Activated CD8-positive, alpha-beta memory T cell treated with anti-CD3 and anti-CD28 coated beads for 36 hours (primary cell): ENCODE data around the gene TSG101. TPM values are rescaled to one million over a fixed set of nuclear protein-coding genes. Genes with fewer than 3 reads are reported as not detected.

Experiments
- CTCF ChIA-PET: fragments of 350-600 bp; sonication (Branson Sonifier 250); formaldehyde crosslinking; loops from one replicate; lab custom pipeline; 2021; ENCODE audit warnings: antibody characterized with exemption; lab: Charles Lee
- POLR2A ChIA-PET: fragments of 350-600 bp; sonication (Branson Sonifier 250); formaldehyde crosslinking; loops from one replicate; lab custom pipeline; 2021; ENCODE audit warnings: antibody characterized with exemption; lab: Charles Lee
- total RNA-seq, 2 experiments: library from RNA; stranded (reverse); gene quantifications; one replicate each; pipeline ENCODE4 v1.2.3, GENCODE V29; 2021

The TSG101 gene
- total RNA-seq: 10 to 100 TPM; 48.1 to 49.0 TPM

GRCh38 chr11:18526521-18527296 is at the start of gene TSG101:
TSS of gene TSG101 (minus strand) at chr11:18526942. CDS start at chr11:18526816, 126 bp downstream.
- ChIA-PET POLR2A (interaction anchor here (0.5 to 2.2 kb wide), 13 partner anchors 50 to 214 kb away, joined by 3 to 13 read pairs (median 4); partner anchors contain the start of genes GTF2H1, HPS5, LDHA and SPTY2D1), CTCF (interaction anchor here (0.8 to 2.7 kb wide), 8 partner anchors 14 to 282 kb away, joined by 3 to 9 read pairs (median 3); partner anchors contain the start of gene SPTY2D1)

- ChIA-PET CTCF (no interaction called here), POLR2A (no interaction called here)
Measured at GRCh38 chr11:18575361-18575760, 48.6 kb upstream of the TSG101 start.

- CTCF ChIA-PET: no interaction called here
Measured at GRCh38 chr11:18567081-18567480, 40.3 kb upstream of the TSG101 start.

GRCh38 chr11:18566406-18566805 is 39.7 kb upstream of the TSG101 start:
- ChIA-PET CTCF (no interaction called here), POLR2A (no interaction called here)

More at GRCh38 chr11:18567081-18567480, 40.3 kb upstream of the TSG101 start:
- POLR2A ChIA-PET: no interaction called here

- CTCF ChIA-PET: interaction anchor here (0.7 kb wide), 1 partner anchor 1438 kb away, joined by 3 read pairs; no protein-coding TSS in a partner anchor
- POLR2A ChIA-PET: interaction anchor here (0.6 kb wide), 1 partner anchor 15 kb away, joined by 7 read pairs; no protein-coding TSS in a partner anchor
Measured at GRCh38 chr11:18564149-18564548, 37.4 kb upstream of the TSG101 start.

- CTCF ChIA-PET: interaction anchor here (0.7 kb wide), 1 partner anchor 72 kb away, joined by 3 read pairs; no protein-coding TSS in a partner anchor
Measured at GRCh38 chr11:18563090-18563730, 36.5 kb upstream of the TSG101 start.

GRCh38 chr11:18548001-18548400 is 21.3 kb upstream of the TSG101 start:
- ChIA-PET CTCF (no interaction called here), POLR2A (no interaction called here)

More at GRCh38 chr11:18563090-18563730, 36.5 kb upstream of the TSG101 start:
- POLR2A ChIA-PET: no interaction called here

- CTCF ChIA-PET: interaction anchor here (0.5 to 2.7 kb wide), 13 partner anchors 9 to 1809 kb away, joined by 3 to 9 read pairs (median 4); partner anchors contain the start of gene TSG101
- POLR2A ChIA-PET: no interaction called here
Measured at GRCh38 chr11:18540207-18541009, 13.7 kb upstream of the TSG101 start.

GRCh38 chr11:18536209-18536608 is 9.5 kb upstream of the TSG101 start:
- ChIA-PET POLR2A (no interaction called here), CTCF (no interaction called here)

GRCh38 chr11:18534245-18534644 is 7.5 kb upstream of the TSG101 start:
- POLR2A ChIA-PET: no interaction called here

GRCh38 chr11:18533365-18533764 is 6.6 kb upstream of the TSG101 start:
- ChIA-PET CTCF (no interaction called here), POLR2A (interaction anchor here (0.5 kb wide), 1 partner anchor 53 kb away, joined by 3 read pairs; no protein-coding TSS in a partner anchor)

More at GRCh38 chr11:18534245-18534644, 7.5 kb upstream of the TSG101 start:
- CTCF ChIA-PET: no interaction called here

GRCh38 chr11:18527512-18527911 is 770 bp upstream of the TSG101 start:
- POLR2A ChIA-PET: interaction anchor here (0.5 to 2.2 kb wide), 5 partner anchors 55 to 206 kb away, joined by 5 to 13 read pairs (median 8); partner anchors contain the start of genes GTF2H1, HPS5, LDHA and SPTY2D1
- CTCF ChIA-PET: interaction anchor here (0.8 to 2.7 kb wide), 10 partner anchors 13 to 690 kb away, joined by 3 to 9 read pairs (median 3); no protein-coding TSS in a partner anchor

GRCh38 chr11:18526130-18526520 is 617 bp downstream of the TSG101 start:
- POLR2A ChIA-PET: interaction anchor here (0.6 to 2.2 kb wide), 11 partner anchors 10 to 214 kb away, joined by 3 to 13 read pairs (median 3); partner anchors contain the start of genes GTF2H1, HPS5, LDHA and SPTY2D1
- CTCF ChIA-PET: interaction anchor here (0.8 to 2.7 kb wide), 7 partner anchors 14 to 282 kb away, joined by 3 to 9 read pairs (median 3); partner anchors contain the start of gene SPTY2D1

GRCh38 chr11:18524248-18524647 is 2.5 kb downstream of the TSG101 start:
- POLR2A ChIA-PET: interaction anchor here (1.2 kb wide), 1 partner anchor 130 kb away, joined by 3 read pairs; the partner anchor contains the start of gene LDHA
- CTCF ChIA-PET: no interaction called here

- POLR2A ChIA-PET: no interaction called here
Measured at GRCh38 chr11:18523084-18523483, 3.7 kb downstream of the TSG101 start.

GRCh38 chr11:18522388-18522787 is 4.4 kb downstream of the TSG101 start:
- CTCF ChIA-PET: no interaction called here

More at GRCh38 chr11:18523084-18523483, 3.7 kb downstream of the TSG101 start:
- CTCF ChIA-PET: no interaction called here

GRCh38 chr11:18521122-18521521 is 5.6 kb downstream of the TSG101 start:
- CTCF ChIA-PET: interaction anchor here (0.5 to 0.6 kb wide), 3 partner anchors 33 to 1167 kb away, joined by 3 to 6 read pairs (median 3); no protein-coding TSS in a partner anchor
- POLR2A ChIA-PET: no interaction called here

More at GRCh38 chr11:18522388-18522787, 4.4 kb downstream of the TSG101 start:
- POLR2A ChIA-PET: no interaction called here

- ChIA-PET CTCF (no interaction called here), POLR2A (no interaction called here)
Measured at GRCh38 chr11:18502352-18502751, 24.4 kb downstream of the TSG101 start.
